Heart left ventricle (tissue), 16 donors: ENCODE measurements around the gene RBM38. TPM values are rescaled to one million over a fixed set of nuclear protein-coding genes. Genes with fewer than 3 reads are reported as not detected.

Experiments used
- ATAC-seq, 4 donors: fragments of 200-7000 bp; cut with Tn5 transposase; one replicate each; pipeline ENCODE4 v1.9.1; 2020 to 2022; ENCODE audit warnings: moderate library complexity in 4 of 4, mild to moderate bottlenecking in 3 of 4, moderate number of reproducible peaks in 1 of 4
- DNase-seq, 5 donors: peaks; one replicate each; pipeline ENCODE4 v3.0.0-alpha.2; 2020
- H3K27ac ChIP-seq, 12 donors: fragments of 200-600 bp; sonication (generic) in 4 of 12; one replicate each; pipeline versions ENCODE4 v1.5.0 to v1.8.0; 2016 to 2022; ENCODE audit warnings: mild to moderate bottlenecking in 2 of 12
- H3K27me3 ChIP-seq, 9 donors: fragments of 200-600 bp; sonication (generic) in 2 of 9; one replicate each; pipeline versions ENCODE4 v1.5.1 to v1.8.0; 2016 to 2022; ENCODE audit warnings: mild to moderate bottlenecking in 3 of 9
- H3K36me3 ChIP-seq, 9 donors: fragments of 200-600 bp; sonication (generic) in 2 of 9; one replicate each; pipeline versions ENCODE4 v1.5.0 to v1.8.0; 2018 to 2022; ENCODE audit warnings: mild to moderate bottlenecking in 2 of 9
- H3K4me1 ChIP-seq, 12 donors: fragments of 200-600 bp; sonication (generic) in 4 of 12; one replicate each; pipeline versions ENCODE4 v1.5.0 to v1.8.0; 2016 to 2022; ENCODE audit warnings: mild to moderate bottlenecking in 3 of 12
- H3K4me3 ChIP-seq, 12 donors: fragments of 200-600 bp; sonication (generic) in 4 of 12; one replicate each; pipeline versions ENCODE4 v1.5.0 to v1.8.0; 2017 to 2022; ENCODE audit warnings: mild to moderate bottlenecking in 9 of 12, moderate library complexity in 4 of 12
- H3K9me3 ChIP-seq, 12 donors: fragments of 200-600 bp; sonication (generic) in 4 of 12; one replicate each; pipeline versions ENCODE4 v1.5.0 to v1.8.0; 2016 to 2022; ENCODE audit warnings: mild to moderate bottlenecking in 1 of 12
- CTCF ChIP-seq, 12 donors: fragments of 200-600 bp; sonication (generic) in 4 of 12; IDR thresholded peaks; one replicate each; pipeline versions ENCODE4 v1.5.0 to v1.8.0; 2018 to 2022; ENCODE audit warnings: antibody characterized with exemption in 12 of 12, mild to moderate bottlenecking in 5 of 12
- POLR2A ChIP-seq, 2 donors: fragments of 450-650 bp; IDR thresholded peaks; one replicate each; pipeline ENCODE4 v1.6.1; 2017; ENCODE audit warnings: antibody characterized with exemption in 2 of 2, mild to moderate bottlenecking in 2 of 2, moderate library complexity in 2 of 2
- WGBS, 4 donors: extraction: QIAGEN DNeasy Blood & Tissue Kit in 2 of 4; methylation state at CpG; one replicate each; pipeline versions ENCODE4 v1.1.5 to v1.1.7; 2013 to 2018; 5-methylcytosine and 5-hydroxymethylcytosine counted together
- intact Hi-C, 10 donors: fragments of 100-400 bp; cut with DNase I; formaldehyde crosslinking; loops; one replicate each; pipeline versions ENCODE4 v1.11.1 to v1.14.2; 2022
- polyA plus RNA-seq, 2 donors: library from polyadenylated mRNA; stranded (reverse); fragments of 200-250 nt; gene quantifications; one replicate each; pipeline ENCODE4 v1.2.3, GENCODE V29; 2013
- total RNA-seq, 9 donors: library from RNA; depleted of rRNA in 2 of 9; stranded (reverse); fragments of >200 nt in 2 of 9; fragmentation: NEBNext Ultra II Directional in 3 of 9; extraction: Animal tissue kit (Norgen Biotek cat#: 25700) in 3 of 9; gene quantifications; one replicate each; pipeline versions ENCODE4 v1.1.0 to v1.2.4, GENCODE V29; 2016 to 2023
- donor health status: ischemic (EF 13 %, LVEDD 7.1; RV severe dilation, severe dysfunction).
- donor health status: healthy with polysubstance abuse.
- donor health status: DM: no; HTN: yes; CAD: no.
- donor health status: DM: no; HTN: no; CAD: no.
- donor health status: ischemic (EF 25% LVEDD 6.9; RV normal size, moderate dysfunction).
- donor health status: ischemic (EF 25% LVEDD 5.7; RV mildly dilated, moderate dysfunction).
- donor health status: healthy.
- donor health status: DM: yes; HTN: yes; CAD: no.
- donor health status: ischemic (EF 35%, LVEDD 5.7; RV mildly dilated, moderate dysfunction).
- donor health status: nonischemic (EF 11% LVEDD 7.7; RV severe dilation, severe dysfunction).
- donor health status: DM: yes; HTN: yes; CAD: no.
- donor health status: PGD.
- donor health status: ischemic (EF 29% LVEDD 5.4; RV normal size, mild dysfunction).
- donor health status: nonischemic (EF 23%, LVEDD 6.1; RV moderate dilation, normal function).

RBM38 gene
- total and polyA plus RNA-seq, 11 donors, result 45.6 to 112 (median 68.5) TPM

- 77 to 86% (median 80%) methylated on average over 14 of the region's 14 CpGs for WGBS, 4 donors
- Histone ChIP-seq H3K27me3 (no peaks in the 10 kb centered on the region), H3K36me3 (no peaks in the 10 kb centered on the region), H3K27ac (peak overlapping the region in 2 of 12 donors; percentile 57 to 65), H3K9me3 (peaks cover 0 to 13% (median 0%) of the 10 kb centered on the region in 12 donors), H3K4me1 (peaks cover 0 to 43% (median 22%) of the 10 kb centered on the region in 12 donors), H3K4me3 (no peak overlapping the region)
- DNase-seq (no peak), ATAC-seq (no peak)
- TF ChIP-seq POLR2A (IDR thresholded peaks at IDR 0.05) (no peak), CTCF (IDR thresholded peaks at IDR 0.05) (no peak)
- intact Hi-C loops, result no loop called here
Measured at GRCh38 chr20:57449398-57450354, 58.5 kb downstream of the RBM38 start.

- H3K27ac ChIP-seq, result peak overlapping the region in 4 of 12 donors; percentile 7 to 65 (median 58)
- ATAC-seq (peak; percentile 23 to 71 (median 52)), DNase-seq (peak; percentile 64 to 77 (median 70))
- TF ChIP-seq CTCF (IDR thresholded peaks at IDR 0.05) (no peak), POLR2A (IDR thresholded peaks at IDR 0.05) (no peak)
- WGBS, 4 donors, result 13 to 23% (median 21%) methylated on average over 11 to 12 of the region's 12 CpGs
- H3K4me3 ChIP-seq, result no peak overlapping the region
- H3K9me3 ChIP-seq, result peaks cover 0 to 13% (median 0%) of the 10 kb centered on the region in 12 donors
- peaks cover 0 to 38% (median 20%) of the 10 kb centered on the region in 12 donors for H3K4me1 ChIP-seq
- H3K36me3 ChIP-seq, result no peaks in the 10 kb centered on the region
- intact Hi-C loops, result no loop called here
- no peaks in the 10 kb centered on the region for H3K27me3 ChIP-seq
Measured at GRCh38 chr20:57450419-57450818, 59.2 kb downstream of the RBM38 start.

GRCh38 chr20:57450931-57451330 is 59.7 kb downstream of the RBM38 start:
- TF ChIP-seq CTCF (IDR thresholded peaks at IDR 0.05), result no peak
- TF ChIP-seq POLR2A (IDR thresholded peaks at IDR 0.05), result no peak
- intact Hi-C loops, result no loop called here
- peaks cover 0 to 10% (median 0%) of the 10 kb centered on the region in 12 donors for H3K9me3 ChIP-seq
- no peak overlapping the region for H3K4me3 ChIP-seq
- no peaks in the 10 kb centered on the region for H3K36me3 ChIP-seq
- peaks cover 0 to 37% (median 20%) of the 10 kb centered on the region in 12 donors for H3K4me1 ChIP-seq
- DNase-seq, result no peak
- no peaks in the 10 kb centered on the region for H3K27me3 ChIP-seq
- H3K27ac ChIP-seq, result peak overlapping the region in 4 of 12 donors; percentile 7 to 65 (median 58)
- peak in 2 of 4 donors; percentile 3 to 12 for ATAC-seq
- 53 to 74% (median 64%) methylated on average over 6 to 13 of the region's 13 CpGs for WGBS, 4 donors

GRCh38 chr20:57451431-57451794 is 60.2 kb downstream of the RBM38 start:
- ATAC-seq (no peak), DNase-seq (no peak)
- H3K4me3 ChIP-seq, result no peak overlapping the region
- intact Hi-C loops, result no loop called here
- H3K4me1 ChIP-seq, result peaks cover 0 to 37% (median 20%) of the 10 kb centered on the region in 12 donors
- WGBS, 4 donors, result 84 to 95% (median 87%) methylated on average over 4 to 7 of the region's 7 CpGs
- TF ChIP-seq POLR2A (IDR thresholded peaks at IDR 0.05) (no peak), CTCF (IDR thresholded peaks at IDR 0.05) (no peak)
- peaks cover 0 to 6% (median 0%) of the 10 kb centered on the region in 12 donors for H3K9me3 ChIP-seq
- peak overlapping the region in 5 of 12 donors; percentile 46 to 75 (median 65) for H3K27ac ChIP-seq
- no peaks in the 10 kb centered on the region for H3K27me3 ChIP-seq
- no peaks in the 10 kb centered on the region for H3K36me3 ChIP-seq
